ENCODE data around the gene A2ML1. TPM values are rescaled to one million over a fixed set of nuclear protein-coding genes. Genes with fewer than 3 reads are reported as not detected.
A peak's percentile ranks its signal among the peaks of the same experiment; 100 is the strongest.
"Not testable (repeated sequence)": the region's sequence is repeated elsewhere in the genome, so short reads cannot be mapped to it uniquely, and the experiment has no call there.

A2ML1 gene
- total RNA-seq, 4 donors from 2014 or later, result 0.40 to 17.1 (median 2.4) TPM

DNA sequence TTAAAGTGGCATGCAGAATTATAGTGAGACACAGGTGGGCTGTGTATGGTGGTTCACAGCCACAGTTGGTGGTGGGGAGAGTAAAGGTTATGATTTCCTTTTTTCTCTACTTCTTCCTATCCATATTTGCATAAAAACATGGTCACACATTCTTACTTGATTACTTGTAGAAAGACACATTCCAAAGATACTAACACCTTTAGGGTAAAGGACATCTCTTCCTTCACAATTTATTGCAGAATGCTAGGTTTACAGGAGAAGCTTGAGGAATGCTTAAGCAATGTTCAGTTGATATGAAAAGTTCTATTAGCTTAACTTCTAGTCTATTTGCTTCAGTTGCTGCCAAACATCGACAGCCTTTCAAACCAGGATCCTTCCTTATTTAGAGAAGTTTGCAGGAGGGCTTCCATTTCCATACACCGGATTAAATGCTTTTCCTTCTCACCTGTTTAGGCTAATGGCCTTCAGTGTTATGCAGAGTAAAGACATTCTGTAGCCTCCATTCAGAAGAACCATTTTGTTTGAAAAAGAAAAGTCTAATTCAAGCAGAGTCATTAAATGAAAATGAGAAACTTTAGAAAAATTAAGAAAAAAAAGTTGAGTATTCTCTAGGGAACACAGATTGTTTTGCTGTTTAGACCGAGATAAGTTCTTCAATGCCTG is 89.3 kb downstream of the A2ML1 start:
- no peak for TF ChIP-seq EP300 (IDR thresholded peaks at IDR 0.05)
- TF ChIP-seq, protein P1, sequence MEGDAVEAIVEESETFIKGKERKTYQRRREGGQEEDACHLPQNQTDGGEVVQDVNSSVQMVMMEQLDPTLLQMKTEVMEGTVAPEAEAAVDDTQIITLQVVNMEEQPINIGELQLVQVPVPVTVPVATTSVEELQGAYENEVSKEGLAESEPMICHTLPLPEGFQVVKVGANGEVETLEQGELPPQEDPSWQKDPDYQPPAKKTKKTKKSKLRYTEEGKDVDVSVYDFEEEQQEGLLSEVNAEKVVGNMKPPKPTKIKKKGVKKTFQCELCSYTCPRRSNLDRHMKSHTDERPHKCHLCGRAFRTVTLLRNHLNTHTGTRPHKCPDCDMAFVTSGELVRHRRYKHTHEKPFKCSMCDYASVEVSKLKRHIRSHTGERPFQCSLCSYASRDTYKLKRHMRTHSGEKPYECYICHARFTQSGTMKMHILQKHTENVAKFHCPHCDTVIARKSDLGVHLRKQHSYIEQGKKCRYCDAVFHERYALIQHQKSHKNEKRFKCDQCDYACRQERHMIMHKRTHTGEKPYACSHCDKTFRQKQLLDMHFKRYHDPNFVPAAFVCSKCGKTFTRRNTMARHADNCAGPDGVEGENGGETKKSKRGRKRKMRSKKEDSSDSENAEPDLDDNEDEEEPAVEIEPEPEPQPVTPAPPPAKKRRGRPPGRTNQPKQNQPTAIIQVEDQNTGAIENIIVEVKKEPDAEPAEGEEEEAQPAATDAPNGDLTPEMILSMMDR (IDR thresholded peaks at IDR 0.05), result no peak
- TF ChIP-seq POLR2AphosphoS5 (IDR thresholded peaks at IDR 0.05), result no peak
- no peak for TF ChIP-seq POLR2A (IDR thresholded peaks at IDR 0.05)
- H3K36me3 ChIP-seq, result no peaks in the 10 kb centered on the region
- H3K4me1 ChIP-seq, result peaks cover 8 to 36% (median 9%) of the 10 kb centered on the region in 3 donors
- no peaks in the 10 kb centered on the region for H3K27me3 ChIP-seq
- H3K27ac ChIP-seq, result peak overlapping the region in 1 of 4 donors; percentile 15
- H3K9me3 ChIP-seq, result no peaks in the 10 kb centered on the region
- no peak for ATAC-seq
- no peak overlapping the region for H3K4me3 ChIP-seq
- 53 to 66% methylated on average over 3 of the region's 3 CpGs for WGBS, 2 donors (ENCODE audit: low coverage in 1 of 2)

GRCh38 chr12:8912914-8913313 is 90.5 kb downstream of the A2ML1 start:
- no peaks in the 10 kb centered on the region for H3K36me3 ChIP-seq
- H3K27ac ChIP-seq, result peak overlapping the region; percentile 80 to 94 (median 92)
- no peaks in the 10 kb centered on the region for H3K27me3 ChIP-seq
- no peaks in the 10 kb centered on the region for H3K9me3 ChIP-seq
- WGBS, 2 donors (ENCODE audit: low coverage in 1 of 2), result 29 to 31% methylated on average over 8 to 9 of the region's 9 CpGs
- H3K4me1 ChIP-seq, result peaks cover 8 to 41% (median 9%) of the 10 kb centered on the region in 3 donors
- ATAC-seq, result no peak
- TF ChIP-seq POLR2A (IDR thresholded peaks at IDR 0.05) (no peak), POLR2AphosphoS5 (IDR thresholded peaks at IDR 0.05) (no peak), EP300 (IDR thresholded peaks at IDR 0.05) (no peak)
- TF ChIP-seq, protein P1 (IDR thresholded peaks at IDR 0.05), result peak in 2 of 4 experiments; percentile 19 to 22
- H3K4me3 ChIP-seq, result peak overlapping the region in 1 of 2 donors; percentile 77

DNA sequence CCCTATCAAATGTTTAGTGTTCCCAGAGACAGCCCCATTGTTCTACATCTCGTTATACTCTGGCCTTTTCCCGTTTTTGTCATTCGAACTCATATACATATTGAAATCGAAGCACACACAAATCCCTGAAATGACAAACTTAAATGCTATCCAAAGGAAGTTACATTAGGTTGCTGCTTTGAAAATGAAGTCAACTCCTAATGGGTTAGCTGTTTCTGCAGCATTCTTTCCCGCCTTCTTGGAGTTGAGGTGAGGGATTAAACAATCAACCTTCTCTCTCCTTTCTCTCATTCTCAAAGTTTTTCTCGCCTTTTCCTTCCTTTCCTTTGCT is 91.2 kb downstream of the A2ML1 start:
- ATAC-seq, result no peak
- H3K27ac ChIP-seq, result peak overlapping the region; percentile 80 to 94 (median 92)
- no peaks in the 10 kb centered on the region for H3K27me3 ChIP-seq
- H3K4me3 ChIP-seq, result peak overlapping the region; percentile 77 to 90
- 0 to 7% methylated on average over 6 of the region's 6 CpGs for WGBS, 2 donors (ENCODE audit: low coverage in 1 of 2)
- TF ChIP-seq, protein P1 (IDR thresholded peaks at IDR 0.05), result no peak
- TF ChIP-seq EP300 (IDR thresholded peaks at IDR 0.05), result no peak
- TF ChIP-seq POLR2A (IDR thresholded peaks at IDR 0.05), result no peak
- no peak for TF ChIP-seq POLR2AphosphoS5 (IDR thresholded peaks at IDR 0.05)
- peaks cover 0 to 5% of the 10 kb centered on the region in 2 donors for H3K36me3 ChIP-seq
- H3K4me1 ChIP-seq, result peaks cover 8 to 41% (median 9%) of the 10 kb centered on the region in 3 donors
- no peaks in the 10 kb centered on the region for H3K9me3 ChIP-seq

GRCh38 chr12:8914033-8914715 is 91.8 kb downstream of the A2ML1 start, which contains the start of gene PHC1:
PHC1 (plus strand) TSS chr12:8914509; CDS start chr12:8917678, 3,169 bp downstream.
- Histone ChIP-seq H3K4me3 (peak within 1 kb of the TSS; percentile 77 to 90), H3K36me3 (peaks cover 0 to 10% of the 10 kb centered on the region in 2 donors), H3K27ac (peak within 1 kb of the TSS; percentile 80 to 94 (median 92)), H3K4me1 (peaks cover 8 to 41% (median 9%) of the 10 kb centered on the region in 3 donors)
- 0% methylated on average over 2 to 4 of the region's 57 CpGs for WGBS, 2 donors (ENCODE audit: low coverage in 1 of 2)
- ATAC-seq, result peak; percentile 86
- H3K27me3 ChIP-seq, H3K9me3 ChIP-seq: not testable (repeated sequence)
- TF ChIP-seq POLR2AphosphoS5 (IDR thresholded peaks at IDR 0.05), result peak; percentile 35
- TF ChIP-seq, protein P1 (IDR thresholded peaks at IDR 0.05), result peak in 3 of 4 experiments; percentile 44 to 50 (median 46)

Measured in gastroesophageal sphincter (tissue), 4 donors.